HG03469 (cell line): ENCODE results near the gene SORCS2.
"Not testable (repeated sequence)": the region's sequence is repeated elsewhere in the genome, so short reads cannot be mapped to it uniquely, and the experiment has no call there.

Experiments
- ATAC-seq: cut with Tn5 transposase; IDR thresholded peaks from one replicate; pipeline ENCODE4 v1.9.1; 2021; ENCODE audit warnings: mild to moderate bottlenecking, moderate library complexity, moderate number of reproducible peaks; ENCODE audit not compliant: unreplicated experiment

The SORCS2 gene

DNA sequence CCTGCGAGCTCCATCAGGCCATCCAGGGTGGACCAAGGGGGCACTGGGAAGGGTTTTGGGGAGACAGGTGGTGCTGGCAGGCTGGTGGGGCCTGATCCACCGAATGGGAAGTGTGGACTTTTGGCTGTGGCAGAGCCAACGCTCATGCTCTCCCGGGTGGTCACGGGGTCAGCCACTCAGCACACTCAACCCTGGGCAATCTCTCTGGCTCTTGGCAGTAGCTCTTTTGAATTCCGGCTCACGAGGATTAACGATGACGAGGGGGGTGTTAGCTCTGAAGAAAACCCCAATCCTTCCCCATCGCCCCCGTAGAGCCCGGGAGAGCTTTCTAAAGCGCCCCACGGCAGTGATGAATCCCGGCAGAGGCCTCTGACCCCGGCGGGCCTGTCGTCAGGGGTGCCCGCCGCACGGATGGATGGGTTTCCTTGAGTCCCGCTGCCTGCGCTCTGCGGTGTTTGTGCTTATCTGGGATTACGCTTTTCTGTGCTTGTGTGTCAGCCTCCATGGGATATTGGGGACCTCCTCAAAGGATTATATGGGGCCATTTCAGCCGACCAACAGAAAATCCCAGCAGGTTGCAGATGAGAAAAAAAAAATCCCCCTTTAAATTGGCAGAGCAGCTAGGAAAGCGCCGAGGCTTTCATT is 399.2 kb downstream of the SORCS2 start:
- no peak for ATAC-seq

DNA sequence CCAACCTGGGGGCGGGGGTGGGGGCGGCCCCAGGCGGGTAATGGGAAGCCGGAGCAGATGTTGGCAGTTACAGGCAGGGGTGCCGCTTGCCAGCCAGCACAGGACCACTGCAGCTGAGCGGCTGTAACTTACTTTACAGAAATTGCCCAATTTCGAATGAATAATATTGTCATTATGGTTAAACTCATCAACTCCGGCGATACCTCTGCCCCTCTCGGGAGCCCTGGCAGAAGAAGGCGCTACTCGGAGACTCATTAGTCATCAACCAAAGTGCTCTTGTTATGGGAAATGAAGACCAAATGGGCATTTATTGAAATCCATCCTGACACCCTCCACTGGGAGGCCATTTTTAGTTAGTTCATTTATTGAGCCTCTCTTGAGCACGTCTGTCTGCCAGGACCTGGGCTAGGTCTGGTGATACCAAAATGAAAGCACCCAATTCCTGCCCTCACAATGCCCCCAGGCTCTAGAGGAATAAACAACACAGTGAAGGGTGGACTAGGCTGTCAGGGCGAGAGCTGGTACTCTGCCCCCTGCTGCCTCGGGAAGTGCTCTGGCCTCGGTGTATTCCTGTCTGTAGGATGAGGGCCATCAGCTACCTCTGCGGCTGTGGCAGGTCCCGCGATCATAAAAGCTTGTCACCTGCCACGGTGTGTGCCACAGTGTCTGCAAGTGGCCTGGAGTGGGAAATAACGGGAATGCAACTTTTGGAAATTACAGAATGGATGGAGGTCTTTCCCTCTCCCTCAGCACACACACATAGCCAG is 401.5 kb downstream of the SORCS2 start:
- no peak for ATAC-seq

DNA sequence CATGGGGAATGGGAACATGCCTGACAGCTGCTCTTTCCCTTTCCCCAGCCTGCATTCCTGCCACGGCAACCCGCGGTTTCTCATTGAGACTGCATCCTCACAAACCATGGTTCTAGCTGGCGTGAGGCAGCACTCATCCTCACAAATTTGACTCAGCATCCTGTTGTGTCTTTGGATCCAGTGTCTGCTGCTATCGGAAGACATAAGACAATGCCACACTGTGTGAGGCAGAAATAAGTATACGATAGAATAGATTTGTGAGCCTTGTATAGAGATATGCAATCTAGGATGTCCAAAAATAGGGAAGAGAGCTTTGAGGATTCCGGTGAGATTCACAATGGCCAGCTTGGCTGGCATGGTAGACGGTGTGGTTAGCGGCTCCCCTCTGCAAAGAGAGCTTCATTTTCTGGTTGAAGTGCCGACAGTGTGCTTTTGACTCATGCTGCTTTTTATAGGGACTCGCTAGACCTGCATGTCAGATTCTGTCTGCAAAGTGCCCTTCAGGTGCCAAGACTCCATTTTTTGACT is 403.7 kb downstream of the SORCS2 start:
- ATAC-seq, result no peak

GRCh38 chr4:7596918-7597606 is 404.7 kb downstream of the SORCS2 start:
- ATAC-seq, result no peak

DNA sequence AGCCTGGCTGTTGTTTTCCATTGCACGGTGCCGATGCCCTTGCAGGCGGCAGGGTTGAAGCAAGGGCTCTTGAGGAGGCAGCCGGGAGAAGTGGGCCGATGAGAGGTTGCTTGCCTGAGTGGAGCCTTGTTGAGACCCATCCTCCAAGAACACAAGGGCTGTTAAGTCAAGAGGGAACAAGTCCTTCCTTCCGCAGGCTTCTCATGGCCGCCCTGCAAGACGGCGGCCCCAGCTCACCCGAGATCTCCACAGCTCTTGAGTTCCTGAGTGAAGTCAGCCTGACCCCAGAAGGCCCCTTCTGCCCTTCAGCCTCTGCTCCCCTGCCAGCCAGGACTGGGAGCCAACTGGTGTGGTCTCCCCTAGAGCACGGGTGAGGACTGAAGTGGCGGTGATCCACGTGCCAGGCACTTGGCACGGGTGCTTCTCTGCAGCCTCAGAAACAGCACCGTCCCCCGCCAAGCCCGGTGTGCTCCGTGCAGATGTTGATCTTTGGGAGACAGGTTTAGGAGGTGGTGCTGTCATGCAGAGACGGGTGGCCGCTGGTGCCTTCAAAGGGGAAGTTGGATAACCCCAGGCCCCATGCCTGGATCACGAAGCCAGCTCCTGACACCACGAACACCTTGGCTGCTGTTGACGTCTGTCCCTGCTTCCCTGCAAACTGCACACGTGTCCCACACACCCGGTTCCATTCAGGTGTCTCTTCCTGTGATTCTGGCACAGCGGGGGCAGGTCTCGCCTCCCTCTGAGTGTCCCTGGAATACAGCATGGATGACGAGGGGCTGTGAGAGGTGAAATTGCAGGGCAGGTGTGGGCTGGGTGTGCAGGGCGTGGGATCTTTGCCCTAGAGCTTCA is 406.8 kb downstream of the SORCS2 start:
- no peak for ATAC-seq

DNA sequence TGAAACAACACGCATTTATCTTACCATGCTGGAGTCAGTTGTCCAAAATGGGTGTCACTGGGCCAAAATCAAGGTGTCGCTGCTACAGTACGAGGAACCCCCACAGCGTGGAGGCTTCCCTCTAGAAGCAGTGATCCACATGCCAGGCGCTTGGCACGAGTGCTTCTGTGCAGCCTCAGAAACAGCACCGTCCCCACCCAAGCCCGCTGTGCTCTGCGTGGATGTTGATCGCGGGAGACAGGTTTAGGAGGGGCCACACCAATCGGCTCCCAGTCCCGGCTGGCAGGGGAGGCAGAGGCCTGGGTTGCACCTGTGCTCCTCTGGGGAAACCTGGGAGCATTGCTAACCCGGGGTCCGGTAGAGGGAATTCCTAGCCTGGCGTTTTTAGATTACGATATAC is 407.9 kb downstream of the SORCS2 start:
- ATAC-seq, result no peak

DNA sequence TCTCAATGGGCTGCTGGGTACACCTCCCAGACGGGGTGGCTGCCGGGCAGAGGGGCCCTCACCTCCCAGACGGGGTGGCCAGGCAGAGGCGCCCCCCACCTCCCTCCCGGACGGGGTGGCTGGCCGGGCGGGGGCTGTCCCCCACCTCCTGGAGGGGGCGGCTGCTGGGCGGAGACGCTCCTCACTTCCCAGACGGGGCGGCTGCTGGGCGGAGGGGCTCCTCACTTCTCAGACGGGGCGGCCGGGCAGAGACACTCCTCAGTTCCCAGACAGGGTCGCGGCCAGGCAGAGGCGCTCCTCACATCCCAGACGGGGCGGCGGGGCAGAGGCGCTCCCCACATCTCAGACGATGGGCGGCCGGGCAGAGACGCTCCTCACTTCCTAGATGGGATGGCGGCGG is 409.8 kb downstream of the SORCS2 start:
- ATAC-seq, result not testable (repeated sequence)

GRCh38 chr4:7607156-7607910 is 415.0 kb downstream of the SORCS2 start:
- ATAC-seq, result no peak

DNA sequence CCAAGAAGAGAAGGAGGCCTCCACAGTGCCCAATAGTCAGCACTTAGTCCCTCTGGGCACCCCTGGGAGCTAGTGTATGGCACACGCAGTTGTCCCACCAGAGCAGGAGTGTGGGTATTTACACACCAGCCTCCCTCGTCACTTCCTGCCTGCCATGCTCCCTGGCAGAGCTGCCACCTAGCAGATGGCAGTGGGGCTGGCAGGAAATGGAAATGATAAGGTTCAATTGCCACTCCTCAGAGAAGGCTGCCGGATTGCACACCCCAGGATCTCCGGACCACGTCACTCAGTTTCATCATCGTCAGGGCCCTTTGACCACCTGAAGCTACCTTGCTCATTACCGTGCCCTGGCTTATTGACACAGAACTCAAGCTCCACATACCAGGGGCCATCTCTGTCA is 415.7 kb downstream of the SORCS2 start:
- ATAC-seq, result no peak

DNA sequence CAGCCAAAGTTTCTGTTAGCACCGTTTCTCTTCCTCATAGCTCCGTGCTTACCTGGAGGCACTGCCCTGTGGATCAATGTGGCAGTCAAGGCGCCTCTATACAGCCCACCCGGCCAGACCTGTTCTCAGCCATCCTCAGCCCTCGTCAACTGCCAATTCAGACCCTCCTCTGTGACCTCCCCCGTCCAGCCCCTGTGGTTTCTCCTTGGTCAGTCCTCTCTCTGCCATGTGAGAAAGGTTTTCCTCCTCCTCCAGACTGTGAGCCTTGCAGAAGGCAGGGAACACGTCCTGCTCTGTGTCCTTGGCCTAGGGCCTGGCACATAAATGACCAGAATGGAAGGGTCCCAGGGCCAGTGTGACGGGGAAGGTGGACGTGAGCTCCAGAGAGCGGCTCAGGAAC is 417.0 kb downstream of the SORCS2 start:
- no peak for ATAC-seq

GRCh38 chr4:7610022-7610670 is 417.8 kb downstream of the SORCS2 start:
- no peak for ATAC-seq

DNA sequence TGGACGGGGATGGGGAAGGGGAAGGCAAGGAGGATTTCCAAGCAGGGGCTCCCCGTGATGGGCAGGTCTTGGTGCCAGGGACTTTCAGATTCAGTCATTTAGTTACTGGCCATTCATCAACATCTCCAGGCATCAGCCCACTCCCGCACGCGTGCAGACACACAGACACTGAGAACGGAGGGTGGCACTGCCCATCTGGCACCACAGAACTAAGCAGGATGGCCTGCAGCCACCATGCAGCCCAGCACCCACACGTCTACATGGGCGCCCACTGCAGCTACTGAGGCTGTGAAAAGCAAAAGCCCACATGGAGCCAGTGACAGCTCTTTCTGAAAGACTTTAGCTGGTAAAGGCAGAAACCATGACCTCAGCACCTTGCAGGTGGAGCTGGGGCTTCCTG is 418.5 kb downstream of the SORCS2 start:
- no peak for ATAC-seq

GRCh38 chr4:7612311-7612897 is 420.1 kb downstream of the SORCS2 start:
- no peak for ATAC-seq

DNA sequence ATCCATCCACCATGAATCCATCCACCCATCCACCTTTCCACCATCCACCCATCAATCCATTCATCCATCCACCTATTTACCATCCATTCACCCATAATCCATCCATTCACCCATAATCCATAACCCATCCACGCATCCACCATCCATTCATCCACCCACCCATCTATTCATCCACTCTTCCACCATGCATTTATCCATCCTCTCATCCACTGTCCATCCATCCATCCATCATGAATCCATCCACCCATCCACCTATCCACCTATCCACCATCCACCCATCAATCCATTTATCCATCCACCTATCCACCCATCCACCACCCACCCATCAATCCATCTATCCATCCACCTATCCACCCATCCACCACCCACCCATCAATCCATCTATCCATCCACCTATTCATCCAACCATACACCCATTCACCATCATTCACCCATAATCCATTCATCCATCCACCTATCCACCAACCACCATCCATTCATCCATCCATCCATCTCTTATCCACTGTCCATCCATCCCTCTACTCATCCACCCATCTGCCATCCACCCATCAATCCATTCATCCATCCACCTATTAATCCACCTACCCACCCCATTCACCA is 422.1 kb downstream of the SORCS2 start:
- ATAC-seq, result no peak

- ATAC-seq, result no peak
Measured at GRCh38 chr4:7616193-7616592, 423.9 kb downstream of the SORCS2 start.

- no peak for ATAC-seq
Measured at GRCh38 chr4:7618361-7618760, 426.0 kb downstream of the SORCS2 start.

DNA sequence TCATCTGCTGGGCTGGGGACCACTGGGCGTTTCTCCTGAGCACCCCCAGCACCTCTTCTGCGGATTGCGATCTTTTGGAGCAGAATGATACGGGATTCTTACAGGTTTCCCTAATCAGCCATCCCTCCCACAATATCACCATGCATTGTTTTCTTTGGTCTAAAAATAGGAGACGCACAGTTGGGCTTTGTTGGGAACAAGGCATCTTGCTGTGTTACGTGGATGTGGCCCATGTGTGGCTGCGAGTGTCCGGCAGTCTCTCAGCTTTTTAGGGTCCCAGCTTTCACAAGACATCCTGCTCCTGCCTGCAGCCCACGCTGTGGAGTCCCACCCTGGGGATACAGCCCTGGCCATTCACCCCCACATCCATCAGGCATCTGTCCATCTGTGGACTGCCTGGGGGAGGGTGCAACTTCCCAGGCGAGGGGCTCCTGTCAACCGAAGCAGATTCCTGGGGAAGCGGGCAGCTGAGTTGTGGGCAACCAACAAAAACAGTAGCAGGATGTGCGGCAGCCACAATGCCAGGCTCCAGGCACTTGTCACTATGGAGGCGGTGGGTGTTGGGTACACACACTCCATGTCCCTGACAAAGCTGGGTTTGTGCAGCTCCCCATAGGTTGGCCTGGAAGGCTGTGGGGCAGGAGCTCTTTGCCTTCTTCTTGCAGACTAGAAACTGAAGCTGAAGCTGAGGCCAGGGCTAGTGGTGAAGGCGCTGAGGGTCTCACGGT is 427.9 kb downstream of the SORCS2 start:
- no peak for ATAC-seq

GRCh38 chr4:7620814-7621176 is 428.5 kb downstream of the SORCS2 start:
- ATAC-seq, result no peak
